ENCODE measurements around the gene XPC. TPM values are rescaled to one million over a fixed set of nuclear protein-coding genes. Genes with fewer than 3 reads are reported as not detected.

XPC gene
- total RNA-seq, 3 donors from 2014 or later (not counting 1 experiment from before 2014, with no cell fraction given) = 45.5 to 62.1 (median 50.0) TPM

DNA sequence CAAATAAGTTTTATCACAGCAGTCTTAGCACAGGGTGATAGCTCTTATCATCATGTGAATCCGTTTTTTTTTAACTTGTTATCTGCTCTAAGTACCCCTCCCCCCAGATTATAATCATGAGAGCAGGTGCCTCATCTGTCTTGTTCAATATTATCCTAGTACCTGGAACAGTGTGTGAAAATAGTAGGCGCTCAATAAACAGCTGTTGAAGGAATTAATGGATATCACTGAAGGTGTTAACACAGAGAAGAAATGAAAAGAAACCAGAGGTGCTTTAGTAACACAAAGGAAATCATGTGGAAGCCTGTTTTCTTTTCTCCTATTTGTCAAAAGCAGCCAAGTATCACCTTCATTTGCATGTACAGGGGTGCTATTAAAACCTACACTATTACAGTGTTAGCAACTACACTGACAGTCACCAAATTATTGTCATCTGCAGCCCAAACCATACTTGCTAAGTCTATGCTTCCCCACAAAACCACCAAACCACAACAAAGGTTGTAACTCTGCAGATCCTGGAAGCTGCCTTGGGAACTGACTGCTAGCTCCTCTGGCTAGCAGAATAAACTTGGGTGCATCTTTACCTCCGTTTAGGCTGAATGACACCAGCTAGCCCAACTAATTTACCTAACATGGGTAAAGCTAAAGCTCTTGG lies 2.9 kb downstream of the XPC start:
- Histone ChIP-seq H3K4me3 (ENCODE audit: low read length) (no peak overlapping the region), H3K9me3 (ENCODE audit: control insufficient read depth, insufficient read depth, low read length) (no peaks in the 10 kb centered on the region), H3K4me1 (ENCODE audit: control insufficient read depth, insufficient read depth, low read length) (peaks cover 30% of the 10 kb centered on the region), H3K27ac (ENCODE audit: low read length) (peak overlapping the region; percentile 8), H3K27me3 (ENCODE audit: control insufficient read depth, insufficient read depth, low read length) (no peaks in the 10 kb centered on the region), H3K36me3 (ENCODE audit: control insufficient read depth, insufficient read depth, low read length) (peaks cover 26% of the 10 kb centered on the region)
- peak overlapping the region; percentile 80 to 99 for H3K27ac Mint-ChIP-seq
- H3K36me3 Mint-ChIP-seq = peaks cover 15% of the 10 kb centered on the region
- peak overlapping the region; percentile 52 for H3K4me3 Mint-ChIP-seq
- TF ChIP-seq CTCF (IDR thresholded peaks at IDR 0.05) = no peak
- H3K9me3 Mint-ChIP-seq = no peaks in the 10 kb centered on the region
- WGBS (ENCODE audit: insufficient coverage) = 58% methylated on average over 3 of the region's 3 CpGs
- H3K4me1 Mint-ChIP-seq = peaks cover 56 to 57% of the 10 kb centered on the region in 2 donors
- DNase-seq = peak in 1 of 2 donors; percentile 91
- intact Hi-C loops (cut with micrococcal nuclease) = no loop called here
- no peaks in the 10 kb centered on the region for H3K27me3 Mint-ChIP-seq (ENCODE audit: low read depth in 2 of 2)
- no peak for ATAC-seq

DNA sequence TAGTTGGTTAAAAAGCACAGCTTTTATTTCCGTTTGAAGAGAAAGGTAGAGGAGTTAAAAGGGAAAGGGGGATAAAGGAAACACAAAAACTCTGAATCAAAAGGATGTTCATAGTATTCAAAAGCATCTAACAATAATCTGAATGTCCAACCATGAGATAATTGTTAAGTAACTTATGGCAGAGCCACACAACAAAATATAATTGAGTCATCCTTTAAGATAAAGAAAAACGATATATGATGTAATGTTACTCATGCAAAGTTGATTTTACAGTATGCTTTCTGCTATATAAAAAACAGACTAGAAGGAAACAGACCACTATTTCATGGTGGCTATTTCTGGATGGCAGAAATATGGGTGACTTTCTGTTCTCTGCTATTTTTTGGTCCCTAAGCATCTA lies 3.9 kb downstream of the XPC start:
- H3K27me3 ChIP-seq (ENCODE audit: control insufficient read depth, insufficient read depth, low read length) = no peaks in the 10 kb centered on the region
- intact Hi-C loops (cut with micrococcal nuclease) = no loop called here
- no peak for DNase-seq
- H3K9me3 Mint-ChIP-seq = no peaks in the 10 kb centered on the region
- WGBS (ENCODE audit: insufficient coverage) = 100% methylated on average over 1 of the region's 2 CpGs
- H3K4me3 Mint-ChIP-seq = no peak overlapping the region
- no peak overlapping the region for H3K27ac ChIP-seq (ENCODE audit: low read length)
- H3K9me3 ChIP-seq (ENCODE audit: control insufficient read depth, insufficient read depth, low read length) = no peaks in the 10 kb centered on the region
- H3K4me1 ChIP-seq (ENCODE audit: control insufficient read depth, insufficient read depth, low read length) = peaks cover 30% of the 10 kb centered on the region
- ATAC-seq = no peak
- H3K36me3 Mint-ChIP-seq = peaks cover 22% of the 10 kb centered on the region
- H3K36me3 ChIP-seq (ENCODE audit: control insufficient read depth, insufficient read depth, low read length) = peaks cover 36% of the 10 kb centered on the region
- H3K4me1 Mint-ChIP-seq = peaks cover 52 to 57% of the 10 kb centered on the region in 2 donors
- TF ChIP-seq CTCF (IDR thresholded peaks at IDR 0.05) = no peak
- H3K27me3 Mint-ChIP-seq (ENCODE audit: low read depth in 2 of 2) = no peaks in the 10 kb centered on the region
- H3K27ac Mint-ChIP-seq = peak overlapping the region; percentile 80 to 99
- no peak overlapping the region for H3K4me3 ChIP-seq (ENCODE audit: low read length)

DNA sequence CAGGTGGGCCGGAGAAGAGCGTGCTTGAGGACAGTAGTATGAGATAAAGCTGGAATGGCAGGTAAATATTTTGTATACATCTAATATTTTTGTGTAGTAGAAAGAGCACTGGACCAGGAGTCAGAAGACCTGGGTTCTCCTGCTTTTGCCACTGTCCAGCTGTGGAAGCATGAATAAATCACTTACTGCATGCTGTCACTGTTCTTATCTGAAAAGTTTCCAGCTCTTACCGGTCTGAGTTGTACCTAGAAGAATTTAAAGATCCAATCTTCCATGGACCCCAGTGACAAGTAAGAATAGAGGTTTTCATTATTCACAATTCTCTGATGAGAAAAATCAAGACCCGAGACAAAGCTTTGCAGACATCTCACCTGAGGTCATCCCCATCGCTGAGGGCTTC lies 5.9 kb downstream of the XPC start:
- peaks cover 37% of the 10 kb centered on the region for H3K36me3 Mint-ChIP-seq
- no peaks in the 10 kb centered on the region for H3K27me3 Mint-ChIP-seq (ENCODE audit: low read depth in 2 of 2)
- H3K4me1 ChIP-seq (ENCODE audit: control insufficient read depth, insufficient read depth, low read length) = peaks cover 21% of the 10 kb centered on the region
- DNase-seq (no peak), ATAC-seq (no peak)
- H3K36me3 ChIP-seq (ENCODE audit: control insufficient read depth, insufficient read depth, low read length) = peaks cover 55% of the 10 kb centered on the region
- peaks cover 36 to 38% of the 10 kb centered on the region in 2 donors for H3K4me1 Mint-ChIP-seq
- 93% methylated on average over 5 of the region's 5 CpGs for WGBS (ENCODE audit: insufficient coverage)
- H3K4me3 Mint-ChIP-seq = no peak overlapping the region
- no peak overlapping the region for H3K27ac ChIP-seq (ENCODE audit: low read length)
- H3K4me3 ChIP-seq (ENCODE audit: low read length) = no peak overlapping the region
- no peak overlapping the region for H3K27ac Mint-ChIP-seq
- H3K9me3 ChIP-seq (ENCODE audit: control insufficient read depth, insufficient read depth, low read length) = no peaks in the 10 kb centered on the region
- no peaks in the 10 kb centered on the region for H3K9me3 Mint-ChIP-seq
- no peak for TF ChIP-seq CTCF (IDR thresholded peaks at IDR 0.05)
- H3K27me3 ChIP-seq (ENCODE audit: control insufficient read depth, insufficient read depth, low read length) = no peaks in the 10 kb centered on the region
- intact Hi-C loops (cut with micrococcal nuclease) = no loop called here

All from natural killer cell (primary cell).